Glutamatergic neuron (in vitro differentiated cells): Measurements from ENCODE around the gene AR. TPM values are rescaled to one million over a fixed set of nuclear protein-coding genes. Genes with fewer than 3 reads are reported as not detected.

Source experiments
- DNase-seq: peaks from one replicate; pipeline ENCODE4 v3.0.0; 2022
- H3K27ac Mint-ChIP-seq: one replicate; pipeline ENCODE4 v1.8.0; 2020; ENCODE audit warnings: mild to moderate bottlenecking, mixed read lengths, inconsistent platforms; ENCODE audit not compliant: unreplicated experiment
- H3K27me3 Mint-ChIP-seq: one replicate; pipeline ENCODE4 v1.8.0; 2020; ENCODE audit warnings: mild to moderate bottlenecking, moderate library complexity, mixed read lengths, inconsistent platforms; ENCODE audit not compliant: unreplicated experiment
- H3K36me3 Mint-ChIP-seq: one replicate; pipeline ENCODE4 v1.8.0; 2020; ENCODE audit warnings: mild to moderate bottlenecking, mixed read lengths, inconsistent platforms; ENCODE audit not compliant: unreplicated experiment
- H3K4me1 Mint-ChIP-seq: one replicate; pipeline ENCODE4 v1.8.0; 2020; ENCODE audit warnings: mild to moderate bottlenecking, low read depth, mixed read lengths, inconsistent platforms; ENCODE audit not compliant: unreplicated experiment
- H3K4me3 Mint-ChIP-seq: one replicate; pipeline ENCODE4 v1.8.0; 2020; ENCODE audit warnings: mild to moderate bottlenecking, mixed read lengths, inconsistent platforms; ENCODE audit not compliant: unreplicated experiment
- H3K9me3 Mint-ChIP-seq: one replicate; pipeline ENCODE4 v1.8.0; 2020; ENCODE audit warnings: mild to moderate bottlenecking, moderate library complexity, mixed read lengths, inconsistent platforms; ENCODE audit not compliant: unreplicated experiment
- total RNA-seq: library from RNA; stranded (reverse); fragmentation: NEBNext Ultra II Directional; extraction: Animal tissue kit (Norgen Biotek cat#: 25700); gene quantifications from one replicate; pipeline ENCODE4 v1.2.1, GENCODE V29; 2021; ENCODE audit not compliant: unreplicated experiment
- TF ChIP-seq, protein P1 (sequence below): fragments of 200-600 bp; sonication (generic); IDR thresholded peaks from one replicate; pipeline ENCODE4 v1.5.0; 2021; ENCODE audit not compliant: partially characterized antibody, unreplicated experiment

AR gene
- total RNA-seq, 1 donor from 2014 or later: 0.56 TPM

DNA sequence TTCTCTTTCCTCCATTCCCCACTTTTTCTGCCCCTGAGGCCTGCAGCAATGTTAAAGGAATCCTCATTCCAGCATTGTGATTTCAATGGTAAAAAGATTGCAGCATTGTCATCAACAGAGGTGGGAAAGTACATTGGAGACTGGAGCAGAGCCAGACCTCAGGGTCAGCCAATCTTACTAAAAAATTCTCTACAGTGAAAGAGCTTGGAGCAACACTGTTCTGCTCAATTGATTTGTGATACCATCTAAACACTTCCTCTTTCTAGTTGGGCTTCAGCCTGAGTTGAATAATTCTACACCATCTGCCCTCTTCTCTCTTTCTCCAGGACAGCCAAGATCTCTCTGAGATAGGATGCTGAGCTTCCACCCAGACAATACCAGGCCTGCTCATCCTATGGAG is 176.5 kb downstream of the AR start:
- no peak overlapping the region for H3K27ac Mint-ChIP-seq
- H3K27me3 Mint-ChIP-seq: peaks cover 2% of the 10 kb centered on the region
- H3K4me1 Mint-ChIP-seq: peaks cover 11% of the 10 kb centered on the region
- no peak overlapping the region for H3K4me3 Mint-ChIP-seq
- TF ChIP-seq, protein P1, sequence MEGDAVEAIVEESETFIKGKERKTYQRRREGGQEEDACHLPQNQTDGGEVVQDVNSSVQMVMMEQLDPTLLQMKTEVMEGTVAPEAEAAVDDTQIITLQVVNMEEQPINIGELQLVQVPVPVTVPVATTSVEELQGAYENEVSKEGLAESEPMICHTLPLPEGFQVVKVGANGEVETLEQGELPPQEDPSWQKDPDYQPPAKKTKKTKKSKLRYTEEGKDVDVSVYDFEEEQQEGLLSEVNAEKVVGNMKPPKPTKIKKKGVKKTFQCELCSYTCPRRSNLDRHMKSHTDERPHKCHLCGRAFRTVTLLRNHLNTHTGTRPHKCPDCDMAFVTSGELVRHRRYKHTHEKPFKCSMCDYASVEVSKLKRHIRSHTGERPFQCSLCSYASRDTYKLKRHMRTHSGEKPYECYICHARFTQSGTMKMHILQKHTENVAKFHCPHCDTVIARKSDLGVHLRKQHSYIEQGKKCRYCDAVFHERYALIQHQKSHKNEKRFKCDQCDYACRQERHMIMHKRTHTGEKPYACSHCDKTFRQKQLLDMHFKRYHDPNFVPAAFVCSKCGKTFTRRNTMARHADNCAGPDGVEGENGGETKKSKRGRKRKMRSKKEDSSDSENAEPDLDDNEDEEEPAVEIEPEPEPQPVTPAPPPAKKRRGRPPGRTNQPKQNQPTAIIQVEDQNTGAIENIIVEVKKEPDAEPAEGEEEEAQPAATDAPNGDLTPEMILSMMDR: no peak
- no peak for DNase-seq
- peaks cover 1% of the 10 kb centered on the region for H3K9me3 Mint-ChIP-seq
- H3K36me3 Mint-ChIP-seq: no peaks in the 10 kb centered on the region

DNA sequence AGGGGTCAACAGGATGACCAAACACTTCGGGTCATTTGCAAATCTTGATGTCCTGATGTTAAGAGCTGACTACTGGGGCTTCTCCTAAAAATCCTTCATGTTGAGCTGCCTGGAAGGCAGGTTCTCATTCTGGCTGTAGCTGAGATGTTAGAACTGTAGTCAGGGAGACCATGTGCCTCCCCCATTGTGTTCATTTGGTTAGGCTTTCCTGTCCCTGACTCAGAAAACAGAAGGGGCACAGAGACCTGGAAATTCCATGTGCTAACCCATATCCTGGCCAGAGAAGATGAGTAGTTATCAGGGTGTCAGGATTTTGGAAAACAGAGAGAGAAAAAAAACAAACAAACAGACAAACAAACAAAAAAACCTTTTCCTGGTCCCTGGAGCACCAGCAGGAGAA is 177.5 kb downstream of the AR start:
- no peak overlapping the region for H3K4me3 Mint-ChIP-seq
- peaks cover 13% of the 10 kb centered on the region for H3K4me1 Mint-ChIP-seq
- peaks cover 1% of the 10 kb centered on the region for H3K9me3 Mint-ChIP-seq
- H3K36me3 Mint-ChIP-seq: no peaks in the 10 kb centered on the region
- H3K27me3 Mint-ChIP-seq: peaks cover 2% of the 10 kb centered on the region
- DNase-seq: no peak
- TF ChIP-seq, protein P1: no peak
- H3K27ac Mint-ChIP-seq: no peak overlapping the region

DNA sequence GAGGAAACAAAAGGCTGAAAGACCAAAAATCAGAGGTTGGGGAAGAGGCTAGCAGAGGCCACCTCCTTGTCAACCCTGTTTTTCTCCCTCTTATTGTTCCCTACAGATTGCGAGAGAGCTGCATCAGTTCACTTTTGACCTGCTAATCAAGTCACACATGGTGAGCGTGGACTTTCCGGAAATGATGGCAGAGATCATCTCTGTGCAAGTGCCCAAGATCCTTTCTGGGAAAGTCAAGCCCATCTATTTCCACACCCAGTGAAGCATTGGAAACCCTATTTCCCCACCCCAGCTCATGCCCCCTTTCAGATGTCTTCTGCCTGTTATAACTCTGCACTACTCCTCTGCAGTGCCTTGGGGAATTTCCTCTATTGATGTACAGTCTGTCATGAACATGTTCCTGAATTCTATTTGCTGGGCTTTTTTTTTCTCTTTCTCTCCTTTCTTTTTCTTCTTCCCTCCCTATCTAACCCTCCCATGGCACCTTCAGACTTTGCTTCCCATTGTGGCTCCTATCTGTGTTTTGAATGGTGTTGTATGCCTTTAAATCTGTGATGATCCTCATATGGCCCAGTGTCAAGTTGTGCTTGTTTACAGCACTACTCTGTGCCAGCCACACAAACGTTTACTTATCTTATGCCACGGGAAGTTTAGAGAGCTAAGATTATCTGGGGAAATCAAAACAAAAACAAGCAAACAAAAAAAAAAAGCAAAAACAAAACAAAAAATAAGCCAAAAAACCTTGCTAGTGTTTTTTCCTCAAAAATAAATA is 179.9 kb downstream of the AR start:
- no peak for DNase-seq
- peaks cover 1% of the 10 kb centered on the region for H3K9me3 Mint-ChIP-seq
- H3K27ac Mint-ChIP-seq: peak overlapping the region; percentile 28
- TF ChIP-seq, protein P1: no peak
- no peak overlapping the region for H3K4me3 Mint-ChIP-seq
- H3K36me3 Mint-ChIP-seq: no peaks in the 10 kb centered on the region
- peaks cover 2% of the 10 kb centered on the region for H3K27me3 Mint-ChIP-seq
- peaks cover 13% of the 10 kb centered on the region for H3K4me1 Mint-ChIP-seq

DNA sequence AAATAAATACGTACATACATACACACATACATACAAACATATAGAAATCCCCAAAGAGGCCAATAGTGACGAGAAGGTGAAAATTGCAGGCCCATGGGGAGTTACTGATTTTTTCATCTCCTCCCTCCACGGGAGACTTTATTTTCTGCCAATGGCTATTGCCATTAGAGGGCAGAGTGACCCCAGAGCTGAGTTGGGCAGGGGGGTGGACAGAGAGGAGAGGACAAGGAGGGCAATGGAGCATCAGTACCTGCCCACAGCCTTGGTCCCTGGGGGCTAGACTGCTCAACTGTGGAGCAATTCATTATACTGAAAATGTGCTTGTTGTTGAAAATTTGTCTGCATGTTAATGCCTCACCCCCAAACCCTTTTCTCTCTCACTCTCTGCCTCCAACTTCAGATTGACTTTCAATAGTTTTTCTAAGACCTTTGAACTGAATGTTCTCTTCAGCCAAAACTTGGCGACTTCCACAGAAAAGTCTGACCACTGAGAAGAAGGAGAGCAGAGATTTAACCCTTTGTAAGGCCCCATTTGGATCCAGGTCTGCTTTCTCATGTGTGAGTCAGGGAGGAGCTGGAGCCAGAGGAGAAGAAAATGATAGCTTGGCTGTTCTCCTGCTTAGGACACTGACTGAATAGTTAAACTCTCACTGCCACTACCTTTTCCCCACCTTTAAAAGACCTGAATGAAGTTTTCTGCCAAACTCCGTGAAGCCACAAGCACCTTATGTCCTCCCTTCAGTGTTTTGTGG is 180.7 kb downstream of the AR start:
- Mint-ChIP-seq H3K9me3 (peaks cover 1% of the 10 kb centered on the region), H3K27ac (no peak overlapping the region), H3K4me3 (no peak overlapping the region), H3K27me3 (peaks cover 2% of the 10 kb centered on the region), H3K36me3 (no peaks in the 10 kb centered on the region), H3K4me1 (peaks cover 13% of the 10 kb centered on the region)
- TF ChIP-seq, protein P1: no peak
- no peak for DNase-seq

DNA sequence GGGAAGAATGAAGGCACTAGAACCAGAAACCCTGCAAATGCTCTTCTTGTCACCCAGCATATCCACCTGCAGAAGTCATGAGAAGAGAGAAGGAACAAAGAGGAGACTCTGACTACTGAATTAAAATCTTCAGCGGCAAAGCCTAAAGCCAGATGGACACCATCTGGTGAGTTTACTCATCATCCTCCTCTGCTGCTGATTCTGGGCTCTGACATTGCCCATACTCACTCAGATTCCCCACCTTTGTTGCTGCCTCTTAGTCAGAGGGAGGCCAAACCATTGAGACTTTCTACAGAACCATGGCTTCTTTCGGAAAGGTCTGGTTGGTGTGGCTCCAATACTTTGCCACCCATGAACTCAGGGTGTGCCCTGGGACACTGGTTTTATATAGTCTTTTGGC is 181.7 kb downstream of the AR start:
- TF ChIP-seq, protein P1: no peak
- no peaks in the 10 kb centered on the region for H3K36me3 Mint-ChIP-seq

More for the DNA sequence above, 181.7 kb downstream of the AR start:
- H3K9me3 Mint-ChIP-seq: peaks cover 1% of the 10 kb centered on the region
- H3K27me3 Mint-ChIP-seq: peaks cover 2% of the 10 kb centered on the region
- H3K4me3 Mint-ChIP-seq: no peak overlapping the region
- H3K27ac Mint-ChIP-seq: no peak overlapping the region
- peaks cover 13% of the 10 kb centered on the region for H3K4me1 Mint-ChIP-seq
- no peak for DNase-seq
